Calu3 (cell line): Measurements from ENCODE around the gene FBXL17. TPM values are rescaled to one million over a fixed set of nuclear protein-coding genes. Genes with fewer than 3 reads are reported as not detected.

Source experiments
- BruUV-seq: library from RNA; stranded (reverse); fragments of 400-500 nt; replicated peaks from 2 replicates; lab custom pipeline; 2021; lab: Mats Ljungman, UMichigan
- CTCF ChIA-PET: fragments of 300-600 bp; sonication (Branson Sonifier 250); formaldehyde crosslinking; loops from one replicate; lab custom pipeline; 2022; ENCODE audit warnings: antibody characterized with exemption; lab: Charles Lee
- DNase-seq: peaks from one replicate; pipeline ENCODE4 v3.0.0; 2022
- H3K27ac Mint-ChIP-seq: one replicate; pipeline ENCODE4 v1.8.0; 2022; ENCODE audit warnings: mixed read lengths; ENCODE audit not compliant: unreplicated experiment
- H3K27me3 Mint-ChIP-seq: one replicate; pipeline ENCODE4 v1.8.0; 2022; ENCODE audit warnings: mixed read lengths; ENCODE audit not compliant: unreplicated experiment
- H3K36me3 Mint-ChIP-seq: one replicate; pipeline ENCODE4 v1.8.0; 2022; ENCODE audit warnings: mild to moderate bottlenecking, moderate library complexity, mixed read lengths; ENCODE audit not compliant: insufficient read depth, unreplicated experiment
- H3K4me1 Mint-ChIP-seq: one replicate; pipeline ENCODE4 v1.8.0; 2022; ENCODE audit warnings: mild to moderate bottlenecking, low read depth, mixed read lengths; ENCODE audit not compliant: unreplicated experiment
- H3K4me3 Mint-ChIP-seq: one replicate; pipeline ENCODE4 v1.8.0; 2022; ENCODE audit warnings: mild to moderate bottlenecking, low read depth, moderate library complexity, mixed read lengths; ENCODE audit not compliant: unreplicated experiment
- H3K9me3 Mint-ChIP-seq: one replicate; pipeline ENCODE4 v1.8.0; 2022; ENCODE audit warnings: low read depth, mixed read lengths; ENCODE audit not compliant: unreplicated experiment
- intact Hi-C: fragments of 100-400 bp; cut with micrococcal nuclease; formaldehyde crosslinking; loops from one replicate; pipeline ENCODE4 v1.10.0; 2022; ENCODE audit not compliant: unreplicated experiment
- total RNA-seq: library from RNA; stranded (reverse); gene quantifications from 2 replicates; pipeline ENCODE4 v1.2.3, GENCODE V29; 2022
- TF ChIP-seq, protein P1 (sequence below): fragments of 200-600 bp; IDR thresholded peaks from one replicate; pipeline ENCODE4 v1.8.0; 2022; ENCODE audit warnings: antibody characterized with exemption; ENCODE audit not compliant: unreplicated experiment

FBXL17 gene
- total RNA-seq, 1 experiment from 2014 or later = 19.6 TPM

GRCh38 chr5:107887166-107887943 lies 494.5 kb downstream of the FBXL17 start:
- intact Hi-C loops = no loop called here
- Mint-ChIP-seq H3K27ac (no peak overlapping the region), H3K36me3 (no peaks in the 10 kb centered on the region), H3K27me3 (no peaks in the 10 kb centered on the region), H3K9me3 (no peaks in the 10 kb centered on the region), H3K4me3 (no peak overlapping the region), H3K4me1 (peaks cover 8% of the 10 kb centered on the region)
- TF ChIP-seq, protein P1, sequence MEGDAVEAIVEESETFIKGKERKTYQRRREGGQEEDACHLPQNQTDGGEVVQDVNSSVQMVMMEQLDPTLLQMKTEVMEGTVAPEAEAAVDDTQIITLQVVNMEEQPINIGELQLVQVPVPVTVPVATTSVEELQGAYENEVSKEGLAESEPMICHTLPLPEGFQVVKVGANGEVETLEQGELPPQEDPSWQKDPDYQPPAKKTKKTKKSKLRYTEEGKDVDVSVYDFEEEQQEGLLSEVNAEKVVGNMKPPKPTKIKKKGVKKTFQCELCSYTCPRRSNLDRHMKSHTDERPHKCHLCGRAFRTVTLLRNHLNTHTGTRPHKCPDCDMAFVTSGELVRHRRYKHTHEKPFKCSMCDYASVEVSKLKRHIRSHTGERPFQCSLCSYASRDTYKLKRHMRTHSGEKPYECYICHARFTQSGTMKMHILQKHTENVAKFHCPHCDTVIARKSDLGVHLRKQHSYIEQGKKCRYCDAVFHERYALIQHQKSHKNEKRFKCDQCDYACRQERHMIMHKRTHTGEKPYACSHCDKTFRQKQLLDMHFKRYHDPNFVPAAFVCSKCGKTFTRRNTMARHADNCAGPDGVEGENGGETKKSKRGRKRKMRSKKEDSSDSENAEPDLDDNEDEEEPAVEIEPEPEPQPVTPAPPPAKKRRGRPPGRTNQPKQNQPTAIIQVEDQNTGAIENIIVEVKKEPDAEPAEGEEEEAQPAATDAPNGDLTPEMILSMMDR = no peak
- no TSS peak for BruUV-seq
- no peak for DNase-seq
- CTCF ChIA-PET = interaction anchor here (1.2 kb wide), 1 partner anchor 59 kb away, joined by 3 read pairs; no protein-coding TSS in a partner anchor

DNA sequence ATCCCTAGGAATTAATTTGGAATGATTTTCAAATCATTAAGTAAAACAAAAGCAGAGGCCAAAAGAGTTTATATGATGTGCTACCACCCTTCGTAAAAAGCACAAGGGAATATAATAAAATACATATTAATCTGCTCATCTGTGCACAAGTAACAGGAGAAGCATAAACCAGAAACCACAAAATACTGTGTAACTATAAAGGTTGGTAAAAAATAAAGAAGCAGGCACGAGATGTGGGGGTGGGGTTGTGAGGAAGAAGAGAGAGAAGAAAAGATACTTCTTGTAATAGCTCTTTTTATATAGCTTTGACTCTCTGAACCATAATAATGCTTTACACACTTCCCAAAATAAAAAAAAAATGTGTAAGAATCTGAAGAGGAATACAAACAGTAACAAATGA lies 496.3 kb downstream of the FBXL17 start:
- H3K4me3 Mint-ChIP-seq = no peak overlapping the region
- H3K36me3 Mint-ChIP-seq = no peaks in the 10 kb centered on the region
- H3K27me3 Mint-ChIP-seq = no peaks in the 10 kb centered on the region
- no TSS peak for BruUV-seq
- H3K27ac Mint-ChIP-seq = no peak overlapping the region
- TF ChIP-seq, protein P1 = no peak
- no peak for DNase-seq
- CTCF ChIA-PET = no interaction called here
- no peaks in the 10 kb centered on the region for H3K9me3 Mint-ChIP-seq
- intact Hi-C loops = no loop called here
- peaks cover 8% of the 10 kb centered on the region for H3K4me1 Mint-ChIP-seq

DNA sequence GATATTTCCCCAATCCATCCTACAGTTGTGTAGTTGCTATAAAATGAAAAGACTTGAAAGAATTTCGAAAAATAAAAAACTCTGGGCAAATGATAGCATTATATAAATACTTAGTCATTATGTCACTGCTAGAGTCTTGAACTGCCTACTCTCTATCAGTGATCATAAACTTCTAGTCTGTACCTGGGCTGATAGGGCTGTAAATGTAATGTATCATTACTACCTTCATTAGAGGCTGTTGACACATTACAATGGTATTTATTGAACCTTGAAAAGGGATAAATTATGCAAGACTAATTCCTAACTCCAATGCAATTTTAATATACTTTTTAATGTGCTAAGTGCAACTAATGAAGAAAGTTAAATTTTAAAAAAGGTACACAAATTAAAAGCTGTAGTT lies 497.0 kb downstream of the FBXL17 start:
- no peaks in the 10 kb centered on the region for H3K27me3 Mint-ChIP-seq
- intact Hi-C loops = no loop called here
- H3K9me3 Mint-ChIP-seq = no peaks in the 10 kb centered on the region
- CTCF ChIA-PET = no interaction called here
- H3K36me3 Mint-ChIP-seq = no peaks in the 10 kb centered on the region
- peaks cover 8% of the 10 kb centered on the region for H3K4me1 Mint-ChIP-seq
- no peak overlapping the region for H3K27ac Mint-ChIP-seq
- no peak for DNase-seq
- H3K4me3 Mint-ChIP-seq = no peak overlapping the region
- BruUV-seq = no TSS peak
- TF ChIP-seq, protein P1 = no peak

DNA sequence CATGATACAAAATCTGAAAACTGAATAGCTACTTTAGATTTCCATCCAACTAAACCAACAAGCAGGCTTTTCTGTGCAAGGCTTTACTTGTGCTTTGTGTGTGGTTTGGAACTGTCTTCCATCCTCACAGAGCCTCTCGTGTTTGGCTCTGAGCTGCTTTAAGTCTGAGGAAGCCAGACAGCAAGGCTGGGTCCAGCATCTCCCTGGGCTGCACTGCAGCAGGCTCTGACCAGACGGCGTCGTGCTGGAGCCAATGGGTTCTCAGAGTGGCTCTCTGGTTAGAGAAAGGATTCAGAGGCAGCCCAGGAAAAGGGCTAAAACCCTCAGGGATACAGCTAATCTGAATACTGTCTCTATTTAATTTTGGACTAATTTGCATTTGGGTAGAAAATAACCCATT lies 503.2 kb downstream of the FBXL17 start:
- TF ChIP-seq, protein P1 = no peak
- Mint-ChIP-seq H3K27ac (no peak overlapping the region), H3K9me3 (no peaks in the 10 kb centered on the region), H3K27me3 (no peaks in the 10 kb centered on the region), H3K4me3 (no peak overlapping the region), H3K36me3 (no peaks in the 10 kb centered on the region), H3K4me1 (peaks cover 21% of the 10 kb centered on the region)
- CTCF ChIA-PET = interaction anchor here (0.7 to 1.0 kb wide), 2 partner anchors 9 to 15 kb away, joined by 3 to 4 read pairs; no protein-coding TSS in a partner anchor
- intact Hi-C loops = no loop called here
- DNase-seq = no peak
- BruUV-seq = no TSS peak
